GM18502 (cell line): Measurements from ENCODE around the gene ZFY.

Experiments
- ATAC-seq: cut with Tn5 transposase; IDR thresholded peaks from one replicate; pipeline ENCODE4 v1.9.1; 2021; ENCODE audit warnings: mild to moderate bottlenecking; ENCODE audit not compliant: unreplicated experiment, poor library complexity

ZFY gene

DNA sequence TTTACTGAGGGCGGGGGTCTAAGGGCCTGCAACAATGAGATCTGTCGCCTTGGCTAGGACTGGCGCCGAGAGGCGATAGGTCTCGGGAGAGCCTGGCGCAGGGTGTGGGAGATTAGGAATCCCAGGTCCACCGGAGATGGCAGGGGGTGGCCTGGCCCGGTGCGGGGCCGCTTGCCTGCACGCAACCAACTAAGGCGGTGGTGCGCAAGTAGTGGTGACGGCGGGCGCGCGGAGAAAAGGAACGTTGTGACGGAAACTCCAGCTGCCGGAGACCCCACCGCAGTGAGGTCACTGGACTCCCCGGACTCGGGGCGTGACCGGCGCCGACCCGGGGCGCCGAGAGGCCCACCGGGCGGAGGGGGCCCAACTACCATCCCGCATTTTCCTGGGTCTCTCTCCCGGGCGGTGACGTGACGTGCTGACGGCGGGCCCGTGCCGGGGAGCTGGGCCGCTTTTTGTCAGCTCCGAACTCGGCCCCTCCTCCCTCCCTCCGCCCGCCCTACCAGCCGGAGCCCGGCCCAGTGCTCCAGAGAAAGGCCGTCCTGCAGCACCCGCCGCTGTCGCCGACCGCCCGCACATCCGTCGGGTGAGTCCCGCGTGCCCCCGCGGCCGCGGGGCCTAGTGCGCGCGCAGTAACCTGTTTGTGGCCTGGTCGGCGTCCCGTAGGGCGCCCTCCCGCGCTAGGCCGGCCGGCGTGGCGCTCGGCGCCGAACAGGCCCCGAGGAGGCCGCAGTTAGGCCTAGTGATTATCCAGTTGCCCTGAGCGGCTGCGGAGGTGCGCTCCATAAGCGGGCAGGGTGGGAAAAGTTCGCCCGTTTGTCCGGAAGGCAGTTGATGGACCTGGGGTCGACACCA lies at the start of gene ZFY:
Gene ZFY (plus strand): TSS at position 521 of the 855 bp plus-strand sequence. CDS start 18,556 bp downstream, outside the sequence.
- no peak for ATAC-seq

DNA sequence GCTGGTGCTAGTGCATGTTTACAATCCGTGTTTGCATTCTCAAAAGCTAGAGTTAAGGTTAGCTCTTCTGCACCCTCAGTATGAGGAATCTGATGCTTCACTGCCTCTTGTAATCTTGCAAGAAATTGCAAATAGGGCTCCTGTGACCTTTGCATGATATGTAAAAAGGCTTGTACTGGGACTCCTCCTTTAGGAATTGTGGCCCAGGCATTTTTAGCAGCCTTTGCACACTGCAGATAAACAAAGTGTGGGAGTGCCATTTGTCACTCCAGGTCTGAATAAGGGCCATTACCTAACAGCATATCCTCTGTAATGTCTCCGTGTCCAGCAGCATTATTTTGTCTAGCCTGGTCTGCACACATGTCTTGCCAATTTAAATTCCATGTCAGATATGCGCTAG lies 49.3 kb upstream of the ZFY start:
- ATAC-seq: no peak

DNA sequence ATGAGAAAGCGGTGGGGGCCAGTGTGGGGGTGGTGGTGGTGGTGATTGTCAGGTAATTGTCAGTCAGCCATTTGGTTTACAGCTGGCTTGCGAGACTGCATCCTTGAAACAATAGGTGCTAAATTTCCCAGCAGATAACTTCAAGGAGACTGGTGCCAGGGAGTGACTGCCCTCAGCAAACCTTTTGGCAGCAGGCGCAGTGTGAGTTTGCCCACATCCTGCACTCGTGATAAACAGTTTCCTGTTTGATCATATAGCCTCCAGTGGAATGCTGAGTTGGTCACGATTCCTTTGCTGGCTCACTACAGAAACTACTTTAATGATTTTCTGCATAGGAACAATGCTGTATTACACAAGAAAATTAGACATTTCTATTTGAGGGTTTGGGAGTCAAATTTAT lies 47.8 kb upstream of the ZFY start:
- no peak for ATAC-seq

DNA sequence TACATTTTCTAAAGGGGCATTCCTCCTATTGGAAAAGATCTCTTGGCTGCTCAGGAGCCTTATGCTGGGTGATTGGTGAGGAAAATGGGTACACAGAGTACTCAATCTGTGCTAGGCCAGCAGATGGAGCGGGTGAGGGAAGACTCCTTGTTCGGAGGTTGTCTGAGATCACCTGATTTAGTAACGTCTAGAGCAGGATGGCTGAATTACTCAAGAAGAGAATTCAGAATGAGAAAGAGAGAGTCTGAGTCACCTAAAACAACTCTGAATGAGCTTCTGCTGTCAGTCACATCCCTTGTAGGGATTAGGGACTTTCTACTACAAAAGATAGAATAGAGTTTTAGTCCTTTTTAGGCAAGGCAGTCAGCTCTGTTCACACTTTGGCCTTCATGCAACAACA lies 47.2 kb upstream of the ZFY start:
- no peak for ATAC-seq

DNA sequence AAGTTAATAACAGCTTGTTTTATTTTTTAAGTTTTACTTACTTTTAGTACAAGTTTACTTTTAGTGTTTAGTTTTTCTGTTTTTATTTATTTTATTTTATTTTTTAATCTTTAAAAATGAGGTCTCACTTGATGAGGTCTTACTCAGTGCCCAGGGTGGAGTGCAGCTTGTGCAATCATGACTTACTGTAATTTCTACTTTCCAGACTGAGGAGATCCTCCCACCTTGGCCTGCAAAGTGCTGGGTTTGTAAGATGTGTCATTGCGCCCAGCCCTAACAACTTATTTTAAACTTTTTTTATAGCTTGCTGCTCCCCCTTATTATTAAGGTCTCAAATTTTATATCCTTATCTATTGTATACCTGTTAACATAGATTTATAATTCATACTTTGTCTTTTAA lies 41.7 kb upstream of the ZFY start:
- ATAC-seq: no peak

DNA sequence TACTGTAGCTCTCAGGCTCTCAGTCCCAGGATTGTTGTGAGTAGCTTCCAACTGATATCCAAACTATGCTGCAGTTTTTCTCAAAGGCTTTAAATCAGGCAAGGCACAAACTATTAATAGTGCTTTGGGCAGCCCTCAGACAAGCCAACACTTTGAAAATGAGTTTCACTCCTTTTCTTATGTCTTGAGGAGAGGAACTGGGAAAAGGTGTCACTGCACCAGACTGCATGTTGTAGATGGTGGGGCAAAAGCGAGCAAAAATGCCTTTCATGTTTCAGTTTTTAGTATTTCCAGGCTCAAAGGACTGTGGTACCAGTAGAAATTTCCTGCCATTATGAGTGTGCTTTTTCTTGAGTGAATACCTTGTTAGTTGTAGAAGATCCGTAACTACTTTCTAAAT lies 39.1 kb upstream of the ZFY start:
- ATAC-seq: no peak

DNA sequence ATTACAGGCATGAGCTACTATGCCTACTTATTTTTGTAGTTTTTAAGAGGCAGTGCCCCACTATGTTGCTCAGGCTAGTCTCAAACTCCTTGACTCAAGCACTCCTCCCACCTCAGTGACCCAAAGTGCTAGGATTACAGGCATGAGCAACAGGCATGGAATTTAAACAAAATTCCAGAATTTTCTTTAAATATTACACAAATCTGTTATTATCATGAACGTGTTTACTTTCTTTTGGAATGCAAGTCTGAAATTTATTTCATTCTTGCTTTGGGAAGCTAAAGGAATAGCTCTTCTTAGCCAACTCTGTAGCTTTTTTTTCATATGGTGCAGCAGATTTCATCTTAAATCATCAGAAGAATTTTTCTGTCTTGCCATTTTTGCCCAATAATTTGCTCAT lies 27.8 kb upstream of the ZFY start:
- ATAC-seq: no peak

DNA sequence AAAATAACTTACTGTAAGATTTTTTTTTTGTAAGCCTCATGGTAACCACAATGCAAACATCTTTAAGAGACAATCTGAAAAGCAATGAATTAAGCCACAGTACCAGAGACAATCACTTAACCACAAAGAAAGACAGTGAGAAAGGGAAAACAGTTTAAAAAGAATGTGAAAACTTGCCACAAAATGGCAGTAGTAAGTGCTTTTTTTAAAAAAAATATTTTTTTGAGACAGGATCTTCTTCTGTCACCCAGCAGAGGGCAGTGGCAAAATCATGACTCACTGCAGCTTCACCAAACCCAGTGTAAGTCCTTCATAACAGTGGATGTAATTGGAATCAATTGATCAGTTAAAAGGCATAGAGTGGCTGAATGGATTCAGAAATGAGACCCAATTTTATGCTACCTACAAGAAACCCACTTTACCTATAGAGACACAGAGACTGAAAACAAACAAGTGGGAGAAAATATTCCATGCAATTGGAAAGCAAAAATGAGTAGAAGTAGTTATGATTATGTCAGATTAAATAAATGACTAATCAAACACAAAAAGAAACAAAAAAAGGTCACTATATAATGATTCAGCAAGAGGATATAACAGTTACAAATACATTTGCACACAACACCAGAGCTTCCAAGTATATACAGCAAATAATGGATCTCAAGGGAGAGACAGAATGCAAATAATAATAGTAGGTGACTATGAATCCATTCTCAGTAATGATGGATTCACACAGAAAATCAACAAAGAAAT lies 21.9 kb upstream of the ZFY start:
- ATAC-seq: no peak

DNA sequence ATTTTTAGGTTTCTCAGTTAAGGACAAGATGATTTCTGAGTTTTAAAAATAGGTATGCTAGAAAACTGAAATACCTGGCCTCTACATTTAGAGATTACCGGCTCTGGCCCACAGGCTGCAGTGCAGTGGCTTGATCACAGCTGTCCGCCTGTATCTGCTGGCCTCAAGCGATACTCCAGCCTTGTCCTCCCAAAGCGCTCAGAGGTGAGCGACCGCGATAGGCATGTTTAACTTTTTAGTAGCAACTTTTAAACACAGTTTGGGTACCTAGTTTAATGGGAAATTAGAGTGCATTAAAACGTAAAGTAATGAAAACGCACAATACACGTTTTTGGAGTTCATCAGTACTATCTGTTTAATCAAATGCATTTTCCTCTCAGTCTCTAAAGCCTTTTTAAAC lies 1.1 kb upstream of the ZFY start:
- no peak for ATAC-seq

DNA sequence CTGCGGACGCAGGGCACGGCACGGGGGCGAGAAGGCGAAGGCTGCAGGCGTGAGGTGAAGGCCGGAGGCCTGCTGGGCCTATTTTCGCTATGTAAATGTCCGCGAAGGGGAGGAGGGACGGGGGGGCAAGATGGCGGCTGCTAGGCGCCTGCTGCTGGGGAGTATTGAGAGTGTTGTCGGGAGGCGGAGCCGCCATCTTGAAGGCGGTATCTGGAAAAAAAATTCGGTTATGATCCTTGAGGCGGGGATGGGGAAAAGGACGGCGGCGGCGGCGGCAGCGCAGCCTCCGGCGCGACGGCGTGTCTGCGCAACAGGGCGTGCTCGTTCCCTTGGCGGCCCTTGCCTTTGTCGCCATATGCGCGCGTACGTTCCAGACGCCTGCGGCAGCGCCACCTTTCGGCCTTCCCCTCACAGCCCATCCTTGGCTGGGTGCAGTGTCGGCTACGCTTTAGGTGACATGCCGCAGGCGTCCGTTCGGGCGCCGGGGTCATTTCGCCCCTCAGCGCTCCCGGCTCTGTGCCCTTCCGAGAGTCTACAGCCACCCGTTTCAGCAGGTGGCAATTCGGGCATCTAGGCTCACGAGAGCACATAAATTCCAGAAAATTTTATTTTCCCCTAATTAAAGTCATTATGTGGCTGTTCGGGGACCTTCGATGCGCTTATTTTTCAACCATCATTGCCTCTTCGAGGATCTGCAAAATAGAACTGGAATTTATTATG lies 695 bp downstream of the ZFY start:
- no peak for ATAC-seq

DNA sequence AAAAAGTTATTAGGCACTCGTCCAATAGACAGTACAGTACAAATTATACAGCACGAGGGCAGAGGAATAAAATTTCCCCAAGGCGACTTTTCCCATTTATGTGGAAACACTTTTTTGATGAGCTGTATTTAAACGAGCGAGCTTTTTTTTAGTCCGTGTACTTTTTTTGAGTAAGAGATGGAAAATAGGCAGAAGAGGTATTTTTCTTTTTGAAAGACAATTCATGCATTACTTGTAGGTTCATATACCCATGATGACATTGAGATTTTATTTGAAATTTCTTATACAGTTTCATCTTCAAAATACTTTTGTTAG lies 1.2 kb downstream of the ZFY start:
- ATAC-seq: no peak

DNA sequence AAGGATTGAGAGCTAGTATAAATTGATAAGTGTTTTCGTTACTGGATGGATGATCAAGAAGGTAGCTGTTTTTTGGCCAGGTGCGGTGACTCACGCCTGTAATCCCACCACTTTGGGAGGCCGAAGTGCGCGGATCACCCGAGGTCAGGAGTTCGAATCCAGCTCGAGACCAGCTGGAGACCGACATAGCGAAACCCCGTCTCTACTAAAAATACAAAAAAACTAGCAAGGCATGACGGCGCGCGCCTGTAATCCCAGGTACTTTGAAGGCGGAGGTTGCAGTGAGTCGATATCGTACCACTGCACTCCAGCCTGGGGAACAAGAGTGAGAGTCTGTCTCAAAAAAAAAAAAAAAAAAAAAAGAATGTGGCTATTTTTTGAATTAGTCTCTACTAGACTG lies 2.0 kb downstream of the ZFY start:
- no peak for ATAC-seq

DNA sequence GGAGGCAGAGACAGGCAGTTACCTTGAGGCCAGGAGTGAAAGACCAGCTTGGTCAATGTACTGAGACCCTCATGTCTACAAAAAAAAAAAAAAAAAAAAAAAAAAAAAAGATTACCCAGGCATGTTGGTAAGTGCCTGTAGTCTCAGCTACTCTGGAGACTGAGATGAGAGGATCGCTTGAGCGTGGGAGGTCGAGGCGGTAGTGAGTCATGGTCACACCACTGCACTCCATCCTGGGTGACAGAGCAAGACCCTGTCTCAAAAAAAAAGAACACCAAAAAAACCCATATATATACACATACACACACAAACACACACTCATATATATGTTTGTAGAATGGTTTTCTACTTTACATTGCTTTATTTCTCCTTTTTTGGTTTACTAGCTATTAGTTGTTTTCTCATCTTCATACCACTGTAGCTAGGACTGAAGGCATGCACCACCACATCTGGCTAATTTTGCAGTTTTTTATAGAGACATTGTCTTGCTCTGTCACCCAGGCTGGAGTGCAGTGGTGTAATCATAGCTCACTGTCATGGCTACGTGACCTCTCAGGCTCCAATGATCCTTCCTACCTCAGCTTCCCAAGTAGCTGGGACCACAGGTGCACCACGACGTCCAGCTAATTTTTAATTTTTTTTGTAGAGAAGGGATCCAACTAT lies 14.5 kb downstream of the ZFY start:
- ATAC-seq: no peak

DNA sequence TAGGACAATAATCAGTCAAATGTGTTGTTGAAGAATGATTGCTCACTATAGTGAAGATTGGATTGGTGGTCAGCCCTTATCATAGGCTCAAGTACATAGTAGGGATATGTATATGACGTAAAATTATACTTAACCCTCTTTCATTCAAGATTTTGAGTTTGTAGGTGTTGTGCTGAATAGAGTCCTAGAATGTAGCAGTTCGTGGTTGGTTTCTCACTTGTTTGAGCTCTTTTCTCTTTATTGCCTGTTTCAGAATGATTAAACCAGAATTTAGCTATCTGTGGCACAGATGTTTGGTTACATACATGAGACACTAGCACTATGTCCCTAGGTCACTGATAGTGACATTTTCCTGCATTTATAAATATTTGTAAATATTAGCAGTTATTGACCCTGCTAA lies 15.5 kb downstream of the ZFY start:
- ATAC-seq: no peak

DNA sequence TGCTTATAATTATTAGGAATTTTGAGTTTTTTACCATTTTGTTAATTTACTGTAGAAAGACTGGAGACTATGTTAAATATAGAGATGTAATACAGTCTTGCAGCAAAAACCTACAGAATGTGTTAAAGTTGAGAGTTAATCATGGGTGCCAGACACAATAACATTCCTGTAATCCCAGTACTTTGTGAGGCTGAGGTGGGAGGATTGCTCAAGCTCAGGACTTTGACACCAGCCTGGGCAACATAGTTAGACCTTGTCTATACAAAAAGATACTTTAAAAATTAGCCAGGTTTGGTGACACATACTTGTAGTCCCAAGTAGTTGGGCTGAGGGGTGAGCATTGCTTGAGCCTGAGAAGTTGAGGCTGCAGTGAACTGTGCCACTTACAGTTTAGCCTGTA lies 17.7 kb downstream of the ZFY start:
- ATAC-seq: no peak

DNA sequence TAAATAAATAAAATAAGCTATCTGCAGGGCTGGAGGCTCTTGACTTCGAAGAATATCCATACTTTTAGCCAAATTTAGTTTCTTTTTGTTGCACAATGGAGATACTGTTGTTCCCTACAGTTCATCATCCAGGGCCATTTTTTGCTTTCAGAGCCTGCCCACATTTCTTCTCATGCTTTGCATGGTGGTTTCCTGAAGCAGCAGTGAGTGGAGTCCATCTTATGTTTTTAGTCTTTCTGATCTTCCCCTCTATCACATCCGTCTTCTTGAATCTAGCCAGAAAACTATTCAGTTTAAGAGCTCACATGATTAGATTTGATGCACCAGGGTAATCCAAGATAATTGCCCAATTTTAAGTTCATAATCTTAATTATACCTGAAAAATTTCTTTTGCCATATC lies 19.6 kb downstream of the ZFY start:
- no peak for ATAC-seq

DNA sequence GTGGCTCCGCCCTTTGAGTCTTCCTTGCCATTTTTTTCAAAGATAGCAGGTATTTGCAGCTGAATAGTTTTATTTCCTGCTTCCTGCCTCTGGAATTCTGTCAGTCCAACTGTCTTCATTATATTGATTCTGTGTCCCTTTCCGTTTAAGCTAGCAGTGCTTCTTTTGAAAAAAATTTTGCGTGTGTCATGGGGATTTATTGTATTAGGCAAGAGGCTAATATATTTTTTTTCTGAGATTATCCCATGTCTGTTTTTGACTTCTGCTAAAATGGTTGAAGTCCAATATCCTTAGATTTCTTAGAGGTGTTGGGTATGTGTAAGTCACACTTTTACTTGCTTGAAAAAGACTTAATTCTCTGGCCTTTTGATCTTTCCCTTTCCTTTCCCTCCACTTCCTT lies 20.4 kb downstream of the ZFY start:
- ATAC-seq: no peak

DNA sequence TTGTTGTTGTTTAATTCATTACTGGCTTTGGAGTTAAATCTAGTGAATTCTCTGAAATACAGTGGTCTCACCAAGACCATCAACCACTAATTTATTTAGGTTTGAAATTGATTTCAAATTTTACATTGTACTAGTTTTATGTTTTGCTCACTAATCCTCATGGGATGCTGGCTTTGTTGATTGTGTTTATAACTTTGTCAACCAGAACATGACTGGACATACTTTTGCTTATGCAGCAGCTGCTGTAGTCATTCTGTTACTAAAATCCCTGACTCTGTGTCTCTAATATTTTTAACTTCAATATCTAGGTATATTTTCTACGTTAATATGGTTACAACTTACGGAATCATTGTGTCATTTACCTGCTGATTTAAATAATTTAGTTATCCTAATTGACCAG lies 26.9 kb downstream of the ZFY start:
- ATAC-seq: no peak

DNA sequence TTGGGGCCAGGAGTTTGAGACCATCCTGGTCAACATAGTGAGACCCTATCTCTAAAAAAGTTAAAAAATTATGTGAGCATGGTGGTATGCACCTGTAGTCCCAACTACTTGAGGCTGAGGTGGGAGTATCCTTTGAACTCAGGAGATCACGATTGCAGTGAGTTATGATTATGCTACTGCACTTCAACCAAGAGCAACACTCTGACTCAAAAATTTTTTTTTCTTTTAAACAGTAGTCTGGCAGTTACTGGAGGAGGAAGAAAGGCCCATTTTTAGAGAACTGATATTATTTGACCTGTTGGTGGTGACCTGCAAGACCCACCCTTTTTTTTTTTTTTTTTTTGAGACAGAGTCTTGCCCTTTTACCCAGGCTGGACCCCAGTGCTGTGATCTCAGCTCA lies 29.6 kb downstream of the ZFY start:
- ATAC-seq: no peak

DNA sequence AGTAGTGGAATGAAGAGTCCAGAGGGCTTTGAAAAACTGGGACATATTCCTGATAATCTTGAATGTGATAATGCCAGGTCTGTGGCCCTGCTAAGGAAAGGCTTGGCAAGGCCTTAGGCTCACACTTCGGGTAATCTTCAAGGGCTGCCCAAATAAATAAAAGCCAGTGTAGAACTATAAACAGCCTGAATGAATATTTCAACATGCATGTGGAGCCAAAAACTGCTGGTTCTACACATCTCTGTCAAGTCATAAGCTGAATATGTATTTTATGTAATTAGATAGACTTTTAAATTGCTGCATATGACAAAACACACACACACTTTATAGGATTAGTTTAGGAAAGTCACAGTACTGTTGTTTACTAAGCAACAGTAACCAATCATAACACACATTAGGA lies 30.4 kb downstream of the ZFY start:
- no peak for ATAC-seq

DNA sequence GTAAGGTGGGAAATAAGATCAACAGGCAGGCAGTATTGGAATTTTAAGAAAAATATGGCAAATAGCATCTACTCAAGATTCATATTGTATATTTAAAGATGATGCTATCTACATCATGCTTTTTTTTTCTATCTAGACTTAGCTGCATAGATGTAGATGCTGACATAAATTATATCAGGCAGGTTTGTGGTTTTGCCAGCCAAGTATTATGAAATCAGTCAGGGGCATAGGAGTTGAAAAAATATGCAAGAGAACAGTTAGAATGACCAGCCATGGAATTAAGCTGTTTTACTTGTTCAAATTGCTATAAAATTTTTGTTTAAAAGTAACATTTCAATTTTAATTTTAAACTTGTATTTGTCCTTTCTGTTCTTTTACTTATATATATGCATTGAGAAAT lies 34.4 kb downstream of the ZFY start:
- no peak for ATAC-seq
